Fibroblast of lung (primary cell): ENCODE data around the gene PRRC2B.

Source experiments
- CTCF ChIP-seq, 2 donors: IDR thresholded peaks in 1 of 2; conservative IDR thresholded peaks in 1 of 2; 1 replicate in 1 of 2; 2 replicates in 1 of 2; pipeline ENCODE4 v1.5.1; 2011 to 2012; ENCODE audit warnings: low read length in 2 of 2, control low read depth in 1 of 2, inconsistent platforms in 1 of 2, low read depth in 1 of 2, mild to moderate bottlenecking in 1 of 2
- EZH2 ChIP-seq: IDR thresholded peaks from 2 replicates; pipeline ENCODE4 v1.5.1; 2012; ENCODE audit warnings: low read length, control low read depth, mild to moderate bottlenecking; ENCODE audit errors: missing control alignments

GRCh38 chr9:131521822-131522221 lies 127.9 kb downstream of the PRRC2B start:
- TF ChIP-seq CTCF (conservative IDR thresholded peaks at IDR 0.05 in 1 of 2, IDR thresholded peaks at IDR 0.05 in 1 of 2; ENCODE audit: low read depth in 1 of 2, low read length in 2 of 2) (no peak), EZH2 (no peak)
